Esophagus (tissue), 2 donors: Measurements from ENCODE around the gene ARG1. TPM values are rescaled to one million over a fixed set of nuclear protein-coding genes. Genes with fewer than 3 reads are reported as not detected.

Experiments used
- polyA plus RNA-seq, 2 donors: library from polyadenylated mRNA; stranded (reverse); fragments of 200-250 nt; gene quantifications; one replicate each; pipeline ENCODE4 v1.2.3, GENCODE V29; 2013
- donor health status: healthy with polysubstance abuse.
- donor health status: Bipolar disorder and iron deficiency.

The ARG1 gene
- polyA plus RNA-seq, 2 donors = 0.45 to 1.8 TPM

Other genes with a start within 250 kb of the ARG1 start
- 10 to 100 TPM in 1 of 2 donors, 1 to 10 TPM in 1; 8.3 to 12.8 TPM for gene MED23, start 55.0 kb downstream of the ARG1 start, polyA plus RNA-seq
- under 1 TPM; 0.07 to 0.10 TPM for gene ENPP3, start 64.1 kb downstream of the ARG1 start, polyA plus RNA-seq
- not detected for gene OR2A4, start 128.2 kb downstream of the ARG1 start, polyA plus RNA-seq
- gene CTAGE9, start 137.8 kb downstream of the ARG1 start, polyA plus RNA-seq = not detected
- gene ENPP1, start 234.8 kb downstream of the ARG1 start, polyA plus RNA-seq = 1 to 10 TPM in 1 of 2 donors, under 1 TPM in 1; 0.84 to 2.8 TPM